Measurements from ENCODE around the gene VDAC2. TPM values are rescaled to one million over a fixed set of nuclear protein-coding genes. Genes with fewer than 3 reads are reported as not detected.

VDAC2 gene
- total RNA-seq, 4 donors from 2014 or later: 113 to 144 (median 122) TPM

GRCh38 chr10:75209086-75209920 is 1.3 kb upstream of the VDAC2 start:
- Histone ChIP-seq H3K4me1 (peaks cover 14 to 27% of the 10 kb centered on the region in 2 donors), H3K4me3 (replicated peaks in 1 of 3) (peak overlapping the region in 2 of 3 donors; percentile 74 to 77), H3K36me3 (peaks cover 6 to 17% of the 10 kb centered on the region in 2 donors), H3K9me3 (no peaks in the 10 kb centered on the region), H3K27me3 (no peaks in the 10 kb centered on the region), H3K27ac (peak overlapping the region; percentile 98 to 99 (median 99))
- intact Hi-C loops (cut with DNase I): loop anchor here (5.0 kb wide), 1 partner anchor 97 kb away; the partner anchor contains the start of gene SAMD8
- no peak for DNase-seq
- TF ChIP-seq CTCF (IDR thresholded peaks at IDR 0.05) (no peak), POLR2A (IDR thresholded peaks at IDR 0.05) (no peak)
- WGBS, 2 donors: 86 to 87% methylated on average over 14 to 16 of the region's 16 CpGs

GRCh38 chr10:75209921-75210281 is 695 bp upstream of the VDAC2 start:
- peaks cover 12 to 23% of the 10 kb centered on the region in 2 donors for H3K36me3 ChIP-seq
- H3K4me1 ChIP-seq: peaks cover 18 to 27% of the 10 kb centered on the region in 2 donors
- H3K9me3 ChIP-seq: no peaks in the 10 kb centered on the region
- peak overlapping the region; percentile 74 to 97 (median 77) for H3K4me3 ChIP-seq (replicated peaks in 1 of 3)
- WGBS, 2 donors: 0 to 3% methylated on average over 19 of the region's 19 CpGs
- DNase-seq: peak; percentile 84 to 88
- H3K27me3 ChIP-seq: no peaks in the 10 kb centered on the region
- TF ChIP-seq POLR2A (IDR thresholded peaks at IDR 0.05): peak in 1 of 2 donors; percentile 62
- TF ChIP-seq CTCF (IDR thresholded peaks at IDR 0.05): no peak
- H3K27ac ChIP-seq: peak overlapping the region; percentile 98 to 99 (median 99)
- intact Hi-C loops (cut with DNase I): loop anchor here (5.0 kb wide), 1 partner anchor 98 kb away; the partner anchor contains the start of gene SAMD8

- peaks cover 21 to 27% of the 10 kb centered on the region in 2 donors for H3K4me1 ChIP-seq
- intact Hi-C loops (cut with DNase I): no loop called here
- 0% methylated on average over 27 to 30 of the region's 38 CpGs for WGBS, 2 donors
These were observed 553 bp downstream of the VDAC2 start for GRCh38 chr10:75211007-75211691.

DNA sequence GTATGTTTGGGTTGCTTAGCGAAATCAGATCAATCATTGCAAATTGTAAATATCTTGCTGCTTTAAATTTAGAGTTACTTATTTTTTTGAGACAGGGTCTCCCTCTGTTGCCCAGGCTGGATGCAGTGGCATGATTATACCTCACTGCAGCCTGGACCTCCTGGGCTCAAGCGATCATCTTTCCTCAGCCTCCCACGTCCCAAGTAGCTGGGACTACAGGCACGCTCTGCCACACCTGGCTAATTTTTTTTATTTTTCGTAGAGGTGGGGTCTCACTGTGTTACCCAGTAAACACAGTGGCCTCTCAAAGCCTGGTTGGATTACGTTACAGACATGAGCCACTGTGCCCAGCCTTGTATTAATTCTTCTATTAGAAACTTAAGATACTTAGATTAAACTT is 1.7 kb downstream of the VDAC2 start:
- TF ChIP-seq POLR2A (IDR thresholded peaks at IDR 0.05) (no peak), CTCF (IDR thresholded peaks at IDR 0.05) (no peak)
- Histone ChIP-seq H3K36me3 (peaks cover 32 to 45% of the 10 kb centered on the region in 2 donors), H3K27me3 (no peaks in the 10 kb centered on the region), H3K9me3 (no peaks in the 10 kb centered on the region), H3K4me1 (peaks cover 22 to 26% of the 10 kb centered on the region in 2 donors), H3K27ac (peak overlapping the region in 1 of 3 donors; percentile 99), H3K4me3 (replicated peaks in 1 of 3) (no peak overlapping the region)
- 87 to 88% methylated on average over 6 of the region's 6 CpGs for WGBS, 2 donors
- intact Hi-C loops (cut with DNase I): no loop called here
- DNase-seq: no peak

More at GRCh38 chr10:75211007-75211691, 553 bp downstream of the VDAC2 start:
- DNase-seq: no peak
- H3K9me3 ChIP-seq: no peaks in the 10 kb centered on the region
- H3K27me3 ChIP-seq: no peaks in the 10 kb centered on the region
- H3K27ac ChIP-seq: peak overlapping the region; percentile 98 to 99 (median 99)
- peaks cover 25 to 36% of the 10 kb centered on the region in 2 donors for H3K36me3 ChIP-seq
- peak overlapping the region; percentile 77 to 97 (median 97) for H3K4me3 ChIP-seq (replicated peaks in 1 of 3)
- TF ChIP-seq POLR2A (IDR thresholded peaks at IDR 0.05): no peak
- no peak for TF ChIP-seq CTCF (IDR thresholded peaks at IDR 0.05)
